GM21526 (cell line): Measurements from ENCODE around the gene PSMD4.
"Not testable (repeated sequence)": the region's sequence is repeated elsewhere in the genome, so short reads cannot be mapped to it uniquely, and the experiment has no call there.

Experiments used
- ATAC-seq: cut with Tn5 transposase; IDR thresholded peaks from one replicate; pipeline ENCODE4 v1.9.1; 2021; ENCODE audit warnings: moderate library complexity; ENCODE audit not compliant: unreplicated experiment, low FRiP score

Gene PSMD4

GRCh38 chr1:151267760-151268159 lies 13.2 kb downstream of the PSMD4 start:
- no peak for ATAC-seq

GRCh38 chr1:151273924-151274466 lies 19.5 kb downstream of the PSMD4 start:
- ATAC-seq, result no peak

GRCh38 chr1:151275341-151275740 lies 20.8 kb downstream of the PSMD4 start:
- ATAC-seq, result not testable (repeated sequence)

GRCh38 chr1:151277249-151277648 lies 22.7 kb downstream of the PSMD4 start:
- no peak for ATAC-seq

- ATAC-seq, result peak; percentile 24
Measured at GRCh38 chr1:151281225-151281968, 26.9 kb downstream of the PSMD4 start.

GRCh38 chr1:151281969-151282882 lies 27.7 kb downstream of the PSMD4 start, which contains the start of gene ZNF687:
Gene ZNF687, plus strand, starts transcription at chr1:151282299. Its CDS starts 3,993 bp downstream, at chr1:151286292.
- peak; percentile 80 for ATAC-seq

GRCh38 chr1:151282883-151283725 lies 28.6 kb downstream of the PSMD4 start:
- ATAC-seq, result no peak

- no peak for ATAC-seq
Measured at GRCh38 chr1:151284013-151284577, 29.6 kb downstream of the PSMD4 start.

GRCh38 chr1:151286619-151287340 lies 32.2 kb downstream of the PSMD4 start:
- no peak for ATAC-seq

- no peak for ATAC-seq
Measured at GRCh38 chr1:151287341-151287699, 32.8 kb downstream of the PSMD4 start.

- ATAC-seq, result no peak
Measured at GRCh38 chr1:151287767-151288500, 33.4 kb downstream of the PSMD4 start.

- no peak for ATAC-seq
Measured at GRCh38 chr1:151288502-151288901, 34.0 kb downstream of the PSMD4 start.

GRCh38 chr1:151289080-151289935 lies 34.8 kb downstream of the PSMD4 start:
- ATAC-seq, result no peak

- ATAC-seq, result no peak
Measured at GRCh38 chr1:151289991-151290708, 35.6 kb downstream of the PSMD4 start.

- ATAC-seq, result no peak
Measured at GRCh38 chr1:151290709-151291303, 36.3 kb downstream of the PSMD4 start.

GRCh38 chr1:151292207-151293030 lies 37.9 kb downstream of the PSMD4 start:
- ATAC-seq, result no peak
